ENCODE results near the gene TARS2. TPM values are rescaled to one million over a fixed set of nuclear protein-coding genes. Genes with fewer than 3 reads are reported as not detected.

Gene TARS2
- total and polyA plus RNA-seq, 2 of the 13 experiments (the other 11 are each of a cell fraction or from before 2014, with no cell fraction given): 21.3 to 22.8 TPM

- TF ChIP-seq, protein P1, sequence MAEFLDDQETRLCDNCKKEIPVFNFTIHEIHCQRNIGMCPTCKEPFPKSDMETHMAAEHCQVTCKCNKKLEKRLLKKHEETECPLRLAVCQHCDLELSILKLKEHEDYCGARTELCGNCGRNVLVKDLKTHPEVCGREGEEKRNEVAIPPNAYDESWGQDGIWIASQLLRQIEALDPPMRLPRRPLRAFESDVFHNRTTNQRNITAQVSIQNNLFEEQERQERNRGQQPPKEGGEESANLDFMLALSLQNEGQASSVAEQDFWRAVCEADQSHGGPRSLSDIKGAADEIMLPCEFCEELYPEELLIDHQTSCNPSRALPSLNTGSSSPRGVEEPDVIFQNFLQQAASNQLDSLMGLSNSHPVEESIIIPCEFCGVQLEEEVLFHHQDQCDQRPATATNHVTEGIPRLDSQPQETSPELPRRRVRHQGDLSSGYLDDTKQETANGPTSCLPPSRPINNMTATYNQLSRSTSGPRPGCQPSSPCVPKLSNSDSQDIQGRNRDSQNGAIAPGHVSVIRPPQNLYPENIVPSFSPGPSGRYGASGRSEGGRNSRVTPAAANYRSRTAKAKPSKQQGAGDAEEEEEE (CRISPR knock-in tag; IDR thresholded peaks at IDR 0.05; ENCODE audit: borderline replicate concordance): no peak
- TF ChIP-seq ZNF430 (CRISPR knock-in tag; IDR thresholded peaks at IDR 0.05) (no peak), KLF12 (CRISPR knock-in tag; IDR thresholded peaks at IDR 0.05; ENCODE audit: borderline replicate concordance) (no peak), KAT7 (CRISPR knock-in tag; IDR thresholded peaks at IDR 0.05; ENCODE audit: borderline replicate concordance) (no peak), ZNF629 (CRISPR knock-in tag; conservative IDR thresholded peaks at IDR 0.05) (no peak), ZNF44 (CRISPR knock-in tag; IDR thresholded peaks at IDR 0.05) (no peak), REXO4 (CRISPR knock-in tag; IDR thresholded peaks at IDR 0.05; ENCODE audit: borderline replicate concordance) (no peak), AGO1 (IDR thresholded peaks at IDR 0.05; ENCODE audit: low read depth, low read length, poor library complexity, severe bottlenecking) (no peak), USF2 (IDR thresholded peaks at IDR 0.05; ENCODE audit: low read depth, low read length) (no peak), USF2 (CRISPR knock-in tag; IDR thresholded peaks at IDR 0.05; ENCODE audit: borderline replicate concordance) (no peak), ZNF784 (CRISPR knock-in tag; IDR thresholded peaks at IDR 0.05; ENCODE audit: borderline replicate concordance) (no peak), ZNF235 (CRISPR knock-in tag; IDR thresholded peaks at IDR 0.05; ENCODE audit: borderline replicate concordance) (no peak), ZNF619 (CRISPR knock-in tag; IDR thresholded peaks at IDR 0.05) (0 out of 2 replicates have a peak, but pooled peaks have one; percentile 46), TBX2 (CRISPR knock-in tag; IDR thresholded peaks at IDR 0.05; ENCODE audit: borderline replicate concordance) (no peak), ZNF567 (CRISPR knock-in tag; IDR thresholded peaks at IDR 0.05; ENCODE audit: borderline replicate concordance) (no peak), ATF6 (CRISPR knock-in tag; conservative IDR thresholded peaks at IDR 0.05) (no peak), NR2F6 (IDR thresholded peaks at IDR 0.05) (peak; percentile 24; the same call in 1 of the 2 replicates), NR2F6 (CRISPR knock-in tag; IDR thresholded peaks at IDR 0.05) (peak; percentile 64)
- TF ChIP-seq, protein P2, sequence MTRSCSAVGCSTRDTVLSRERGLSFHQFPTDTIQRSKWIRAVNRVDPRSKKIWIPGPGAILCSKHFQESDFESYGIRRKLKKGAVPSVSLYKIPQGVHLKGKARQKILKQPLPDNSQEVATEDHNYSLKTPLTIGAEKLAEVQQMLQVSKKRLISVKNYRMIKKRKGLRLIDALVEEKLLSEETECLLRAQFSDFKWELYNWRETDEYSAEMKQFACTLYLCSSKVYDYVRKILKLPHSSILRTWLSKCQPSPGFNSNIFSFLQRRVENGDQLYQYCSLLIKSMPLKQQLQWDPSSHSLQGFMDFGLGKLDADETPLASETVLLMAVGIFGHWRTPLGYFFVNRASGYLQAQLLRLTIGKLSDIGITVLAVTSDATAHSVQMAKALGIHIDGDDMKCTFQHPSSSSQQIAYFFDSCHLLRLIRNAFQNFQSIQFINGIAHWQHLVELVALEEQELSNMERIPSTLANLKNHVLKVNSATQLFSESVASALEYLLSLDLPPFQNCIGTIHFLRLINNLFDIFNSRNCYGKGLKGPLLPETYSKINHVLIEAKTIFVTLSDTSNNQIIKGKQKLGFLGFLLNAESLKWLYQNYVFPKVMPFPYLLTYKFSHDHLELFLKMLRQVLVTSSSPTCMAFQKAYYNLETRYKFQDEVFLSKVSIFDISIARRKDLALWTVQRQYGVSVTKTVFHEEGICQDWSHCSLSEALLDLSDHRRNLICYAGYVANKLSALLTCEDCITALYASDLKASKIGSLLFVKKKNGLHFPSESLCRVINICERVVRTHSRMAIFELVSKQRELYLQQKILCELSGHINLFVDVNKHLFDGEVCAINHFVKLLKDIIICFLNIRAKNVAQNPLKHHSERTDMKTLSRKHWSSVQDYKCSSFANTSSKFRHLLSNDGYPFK (CRISPR knock-in tag; IDR thresholded peaks at IDR 0.05; ENCODE audit: borderline replicate concordance): 0 out of 2 replicates have a peak, but pooled peaks have one; percentile 11
- TF ChIP-seq, protein P3, sequence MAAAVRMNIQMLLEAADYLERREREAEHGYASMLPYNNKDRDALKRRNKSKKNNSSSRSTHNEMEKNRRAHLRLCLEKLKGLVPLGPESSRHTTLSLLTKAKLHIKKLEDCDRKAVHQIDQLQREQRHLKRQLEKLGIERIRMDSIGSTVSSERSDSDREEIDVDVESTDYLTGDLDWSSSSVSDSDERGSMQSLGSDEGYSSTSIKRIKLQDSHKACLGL (CRISPR knock-in tag; IDR thresholded peaks at IDR 0.05): 0 out of 2 replicates have a peak, but pooled peaks have one; percentile 31
These were observed 27.0 kb downstream of the TARS2 start (continued) for GRCh38 chr1:150514260-150514659.
